IMR-90 (cell line): ENCODE results near the gene MACF1.

Experiments
- CEBPB ChIP-seq: IDR thresholded peaks from 2 replicates; pipeline ENCODE4 v1.6.1; 2012; ENCODE audit warnings: low read depth, low read length, improper control_type of control experiment
- CHD1 ChIP-seq: IDR thresholded peaks from 2 replicates; pipeline ENCODE4 v1.6.1; 2012; ENCODE audit warnings: low read depth, low read length, improper control_type of control experiment
- CTCF ChIP-seq: conservative IDR thresholded peaks from 2 replicates; pipeline ENCODE4 v1.5.1; 2012; ENCODE audit warnings: mild to moderate bottlenecking, low read depth, low read length, improper control_type of control experiment
- FOS ChIP-seq: fragments of 150-350 bp; IDR thresholded peaks from 2 replicates; pipeline ENCODE4 v1.6.1; 2016; ENCODE audit warnings: low read depth, low read length
- MXI1 ChIP-seq: IDR thresholded peaks from 2 replicates; pipeline ENCODE4 v1.6.1; 2012; ENCODE audit warnings: low read depth, mild to moderate bottlenecking, low read length, moderate library complexity, borderline replicate concordance
- POLR2A ChIP-seq: IDR thresholded peaks from 2 replicates; pipeline ENCODE4 v1.6.1; 2012; ENCODE audit warnings: mild to moderate bottlenecking, low read depth, low read length
- RAD21 ChIP-seq: IDR thresholded peaks from 2 replicates; pipeline ENCODE4 v1.6.1; 2012; ENCODE audit warnings: low read length, improper control_type of control experiment
- RFX5 ChIP-seq: IDR thresholded peaks from 2 replicates; pipeline ENCODE4 v1.8.0; 2012; ENCODE audit warnings: low read depth, mild to moderate bottlenecking, low read length, moderate library complexity

GRCh38 chr1:39394059-39394458, 189.6 kb downstream of the MACF1 start:
- no peak for TF ChIP-seq CTCF
- TF ChIP-seq CHD1, result no peak
- TF ChIP-seq MXI1, result no peak
- no peak for TF ChIP-seq POLR2A
- TF ChIP-seq FOS, result no peak
- TF ChIP-seq RFX5, result no peak
- TF ChIP-seq CEBPB, result no peak
- TF ChIP-seq RAD21, result no peak
